Glutamatergic neuron (in vitro differentiated cells): ENCODE measurements around the gene ZFYVE19. TPM values are rescaled to one million over a fixed set of nuclear protein-coding genes. Genes with fewer than 3 reads are reported as not detected.
A peak's percentile ranks its signal among the peaks of the same experiment; 100 is the strongest.

Experiments used
- DNase-seq: peaks from one replicate; pipeline ENCODE4 v3.0.0; 2022
- H3K27ac Mint-ChIP-seq: one replicate; pipeline ENCODE4 v1.8.0; 2020; ENCODE audit warnings: mild to moderate bottlenecking, mixed read lengths, inconsistent platforms; ENCODE audit not compliant: unreplicated experiment
- H3K27me3 Mint-ChIP-seq: one replicate; pipeline ENCODE4 v1.8.0; 2020; ENCODE audit warnings: mild to moderate bottlenecking, moderate library complexity, mixed read lengths, inconsistent platforms; ENCODE audit not compliant: unreplicated experiment
- H3K36me3 Mint-ChIP-seq: one replicate; pipeline ENCODE4 v1.8.0; 2020; ENCODE audit warnings: mild to moderate bottlenecking, mixed read lengths, inconsistent platforms; ENCODE audit not compliant: unreplicated experiment
- H3K4me1 Mint-ChIP-seq: one replicate; pipeline ENCODE4 v1.8.0; 2020; ENCODE audit warnings: mild to moderate bottlenecking, low read depth, mixed read lengths, inconsistent platforms; ENCODE audit not compliant: unreplicated experiment
- H3K4me3 Mint-ChIP-seq: one replicate; pipeline ENCODE4 v1.8.0; 2020; ENCODE audit warnings: mild to moderate bottlenecking, mixed read lengths, inconsistent platforms; ENCODE audit not compliant: unreplicated experiment
- H3K9me3 Mint-ChIP-seq: one replicate; pipeline ENCODE4 v1.8.0; 2020; ENCODE audit warnings: mild to moderate bottlenecking, moderate library complexity, mixed read lengths, inconsistent platforms; ENCODE audit not compliant: unreplicated experiment
- total RNA-seq: library from RNA; stranded (reverse); fragmentation: NEBNext Ultra II Directional; extraction: Animal tissue kit (Norgen Biotek cat#: 25700); gene quantifications from one replicate; pipeline ENCODE4 v1.2.1, GENCODE V29; 2021; ENCODE audit not compliant: unreplicated experiment
- TF ChIP-seq, protein P1 (sequence below): fragments of 200-600 bp; sonication (generic); IDR thresholded peaks from one replicate; pipeline ENCODE4 v1.5.0; 2021; ENCODE audit not compliant: partially characterized antibody, unreplicated experiment

ZFYVE19 gene
- total RNA-seq, 1 donor from 2014 or later: 11.8 TPM

DNA sequence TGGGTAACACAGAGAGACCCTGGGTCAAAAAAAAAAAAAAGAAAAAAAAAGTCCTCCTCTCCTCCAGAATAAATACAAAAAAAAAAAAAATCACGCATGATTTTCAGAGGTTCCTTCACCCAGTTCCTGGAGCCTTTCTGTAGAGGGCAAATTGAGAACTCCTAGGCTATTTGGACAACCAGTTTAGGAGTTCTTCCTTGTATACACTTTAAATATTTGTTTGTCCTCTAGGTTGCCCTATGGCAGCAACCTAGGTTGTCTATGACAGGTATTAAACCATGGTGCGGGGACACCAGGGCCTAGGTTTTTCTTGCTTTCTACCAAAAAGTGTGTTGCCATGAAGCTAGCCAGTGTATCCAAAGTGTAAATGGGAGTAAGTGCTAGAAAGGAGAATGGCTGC, 3.8 kb upstream of the ZFYVE19 start:
- TF ChIP-seq, protein P1, sequence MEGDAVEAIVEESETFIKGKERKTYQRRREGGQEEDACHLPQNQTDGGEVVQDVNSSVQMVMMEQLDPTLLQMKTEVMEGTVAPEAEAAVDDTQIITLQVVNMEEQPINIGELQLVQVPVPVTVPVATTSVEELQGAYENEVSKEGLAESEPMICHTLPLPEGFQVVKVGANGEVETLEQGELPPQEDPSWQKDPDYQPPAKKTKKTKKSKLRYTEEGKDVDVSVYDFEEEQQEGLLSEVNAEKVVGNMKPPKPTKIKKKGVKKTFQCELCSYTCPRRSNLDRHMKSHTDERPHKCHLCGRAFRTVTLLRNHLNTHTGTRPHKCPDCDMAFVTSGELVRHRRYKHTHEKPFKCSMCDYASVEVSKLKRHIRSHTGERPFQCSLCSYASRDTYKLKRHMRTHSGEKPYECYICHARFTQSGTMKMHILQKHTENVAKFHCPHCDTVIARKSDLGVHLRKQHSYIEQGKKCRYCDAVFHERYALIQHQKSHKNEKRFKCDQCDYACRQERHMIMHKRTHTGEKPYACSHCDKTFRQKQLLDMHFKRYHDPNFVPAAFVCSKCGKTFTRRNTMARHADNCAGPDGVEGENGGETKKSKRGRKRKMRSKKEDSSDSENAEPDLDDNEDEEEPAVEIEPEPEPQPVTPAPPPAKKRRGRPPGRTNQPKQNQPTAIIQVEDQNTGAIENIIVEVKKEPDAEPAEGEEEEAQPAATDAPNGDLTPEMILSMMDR: no peak
- Mint-ChIP-seq H3K27me3 (peaks cover 10% of the 10 kb centered on the region), H3K27ac (no peak overlapping the region), H3K36me3 (no peaks in the 10 kb centered on the region), H3K9me3 (peaks cover 6% of the 10 kb centered on the region), H3K4me1 (peaks cover 7% of the 10 kb centered on the region), H3K4me3 (no peak overlapping the region)
- no peak for DNase-seq

- Mint-ChIP-seq H3K27me3 (peaks cover 10% of the 10 kb centered on the region), H3K9me3 (peaks cover 7% of the 10 kb centered on the region), H3K4me1 (peaks cover 11% of the 10 kb centered on the region), H3K36me3 (no peaks in the 10 kb centered on the region), H3K4me3 (no peak overlapping the region), H3K27ac (no peak overlapping the region)
- DNase-seq: no peak
- TF ChIP-seq, protein P1: no peak
Observed at GRCh38 chr15:40803688-40804087, 3.2 kb upstream of the ZFYVE19 start.

GRCh38 chr15:40806672-40807027, 239 bp upstream of the ZFYVE19 start:
- TF ChIP-seq, protein P1: no peak
- no peaks in the 10 kb centered on the region for H3K36me3 Mint-ChIP-seq
- H3K9me3 Mint-ChIP-seq: peaks cover 7% of the 10 kb centered on the region
- peak overlapping the region; percentile 97 for H3K27ac Mint-ChIP-seq
- H3K27me3 Mint-ChIP-seq: peaks cover 7% of the 10 kb centered on the region
- peaks cover 11% of the 10 kb centered on the region for H3K4me1 Mint-ChIP-seq
- no peak for DNase-seq
- peak overlapping the region; percentile 94 for H3K4me3 Mint-ChIP-seq

DNA sequence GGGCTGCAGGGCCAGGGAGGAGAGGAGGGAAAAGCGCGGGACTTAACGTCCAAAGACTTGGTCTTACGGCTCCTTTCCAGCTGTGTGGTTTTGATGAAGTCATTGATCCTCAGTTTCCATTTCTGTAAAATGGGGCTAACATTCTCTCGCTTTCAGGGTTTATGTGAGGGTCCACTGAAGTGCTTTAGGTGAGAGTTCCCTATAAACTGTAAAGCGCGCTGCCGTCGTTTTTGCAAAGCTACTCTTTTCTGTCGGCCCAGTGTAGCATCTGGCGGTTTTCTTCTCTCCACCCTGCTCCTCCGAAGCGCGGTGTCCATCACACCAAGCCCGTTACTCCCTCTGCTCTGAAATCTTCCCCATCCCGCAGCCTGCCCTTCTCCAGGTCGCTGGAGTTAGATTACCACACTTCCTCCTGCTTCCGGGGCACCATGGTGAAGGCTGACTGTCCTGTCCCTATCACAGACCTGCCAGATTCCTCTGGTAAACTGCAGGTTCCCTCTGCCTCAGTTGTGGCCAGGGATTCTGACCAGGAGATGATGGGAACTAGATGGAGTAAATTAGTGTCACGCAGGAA, 1.1 kb downstream of the ZFYVE19 start:
- H3K4me3 Mint-ChIP-seq: peak overlapping the region; percentile 94
- H3K27ac Mint-ChIP-seq: peak overlapping the region; percentile 43
- no peak for DNase-seq
- H3K9me3 Mint-ChIP-seq: peaks cover 7% of the 10 kb centered on the region
- H3K27me3 Mint-ChIP-seq: peaks cover 7% of the 10 kb centered on the region
- no peaks in the 10 kb centered on the region for H3K36me3 Mint-ChIP-seq
- TF ChIP-seq, protein P1: no peak
- H3K4me1 Mint-ChIP-seq: peaks cover 11% of the 10 kb centered on the region

DNA sequence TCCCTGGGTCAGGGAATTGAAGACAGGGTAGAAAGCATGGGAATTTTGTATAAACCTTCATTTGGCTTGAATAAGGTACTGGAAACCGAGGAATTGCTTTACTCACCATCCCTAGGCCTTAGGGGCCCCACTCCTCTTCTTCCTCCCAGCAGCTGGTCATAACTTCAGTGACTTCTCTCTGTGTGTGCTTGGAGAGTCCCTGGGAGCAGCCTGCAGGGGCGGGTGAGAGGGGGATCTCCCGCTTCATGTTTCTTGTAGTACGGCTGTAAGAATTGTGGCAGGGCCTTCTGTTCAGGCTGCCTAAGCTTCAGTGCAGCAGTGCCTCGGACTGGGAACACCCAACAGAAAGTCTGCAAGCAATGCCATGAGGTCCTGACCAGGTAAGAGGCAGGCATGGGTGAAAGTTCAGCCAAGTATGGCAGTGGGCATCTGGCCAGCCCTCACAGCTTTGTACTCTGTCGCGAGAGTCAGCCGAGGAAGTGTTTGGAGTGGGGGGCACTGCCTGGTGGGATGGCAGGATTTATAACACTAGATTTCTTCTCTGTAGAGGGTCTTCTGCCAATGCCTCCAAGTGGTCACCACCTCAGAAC, 2.1 kb downstream of the ZFYVE19 start:
- H3K27me3 Mint-ChIP-seq: peaks cover 7% of the 10 kb centered on the region
- no peak for DNase-seq
- H3K4me1 Mint-ChIP-seq: peaks cover 11% of the 10 kb centered on the region
- H3K27ac Mint-ChIP-seq: no peak overlapping the region
- H3K36me3 Mint-ChIP-seq: no peaks in the 10 kb centered on the region
- peaks cover 7% of the 10 kb centered on the region for H3K9me3 Mint-ChIP-seq
- TF ChIP-seq, protein P1: no peak
- no peak overlapping the region for H3K4me3 Mint-ChIP-seq
